ENCODE data around the gene NDUFS1.

Gene NDUFS1

DNA sequence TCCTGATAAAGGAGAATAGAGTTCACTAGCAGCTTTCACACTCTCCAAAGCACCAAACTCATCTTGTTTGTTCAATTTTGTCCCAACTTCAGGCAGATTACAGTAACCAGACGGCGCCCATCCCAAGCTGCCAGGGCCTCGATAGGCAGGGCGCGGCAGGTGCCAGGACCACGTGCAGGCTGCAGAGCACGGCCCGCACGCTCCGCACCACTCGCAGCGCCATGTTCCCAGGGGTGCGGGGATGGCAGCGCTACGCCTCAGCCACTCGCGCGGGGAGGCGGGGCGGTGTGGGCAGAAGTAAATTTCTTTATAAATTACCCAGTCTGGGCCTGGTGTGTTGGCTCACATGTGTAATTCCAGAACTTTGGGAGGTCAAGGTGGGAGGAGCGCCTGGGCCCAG lies 43.0 kb downstream of the NDUFS1 start:
- Histone ChIP-seq H3K27me3 (no peaks in the 10 kb centered on the region), H3K36me3 (peaks cover 38 to 74% (median 39%) of the 10 kb centered on the region in 3 donors), H3K27ac (no peak overlapping the region), H3K9me3 (no peaks in the 10 kb centered on the region), H3K4me3 (no peak overlapping the region), H3K4me1 (no peaks in the 10 kb centered on the region)
- TF ChIP-seq, protein P1, sequence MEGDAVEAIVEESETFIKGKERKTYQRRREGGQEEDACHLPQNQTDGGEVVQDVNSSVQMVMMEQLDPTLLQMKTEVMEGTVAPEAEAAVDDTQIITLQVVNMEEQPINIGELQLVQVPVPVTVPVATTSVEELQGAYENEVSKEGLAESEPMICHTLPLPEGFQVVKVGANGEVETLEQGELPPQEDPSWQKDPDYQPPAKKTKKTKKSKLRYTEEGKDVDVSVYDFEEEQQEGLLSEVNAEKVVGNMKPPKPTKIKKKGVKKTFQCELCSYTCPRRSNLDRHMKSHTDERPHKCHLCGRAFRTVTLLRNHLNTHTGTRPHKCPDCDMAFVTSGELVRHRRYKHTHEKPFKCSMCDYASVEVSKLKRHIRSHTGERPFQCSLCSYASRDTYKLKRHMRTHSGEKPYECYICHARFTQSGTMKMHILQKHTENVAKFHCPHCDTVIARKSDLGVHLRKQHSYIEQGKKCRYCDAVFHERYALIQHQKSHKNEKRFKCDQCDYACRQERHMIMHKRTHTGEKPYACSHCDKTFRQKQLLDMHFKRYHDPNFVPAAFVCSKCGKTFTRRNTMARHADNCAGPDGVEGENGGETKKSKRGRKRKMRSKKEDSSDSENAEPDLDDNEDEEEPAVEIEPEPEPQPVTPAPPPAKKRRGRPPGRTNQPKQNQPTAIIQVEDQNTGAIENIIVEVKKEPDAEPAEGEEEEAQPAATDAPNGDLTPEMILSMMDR (IDR thresholded peaks at IDR 0.05), result no peak
- no peak for DNase-seq
- intact Hi-C loops (cut with DNase I; ENCODE audit: low total_unique reads), result no loop called here

DNA sequence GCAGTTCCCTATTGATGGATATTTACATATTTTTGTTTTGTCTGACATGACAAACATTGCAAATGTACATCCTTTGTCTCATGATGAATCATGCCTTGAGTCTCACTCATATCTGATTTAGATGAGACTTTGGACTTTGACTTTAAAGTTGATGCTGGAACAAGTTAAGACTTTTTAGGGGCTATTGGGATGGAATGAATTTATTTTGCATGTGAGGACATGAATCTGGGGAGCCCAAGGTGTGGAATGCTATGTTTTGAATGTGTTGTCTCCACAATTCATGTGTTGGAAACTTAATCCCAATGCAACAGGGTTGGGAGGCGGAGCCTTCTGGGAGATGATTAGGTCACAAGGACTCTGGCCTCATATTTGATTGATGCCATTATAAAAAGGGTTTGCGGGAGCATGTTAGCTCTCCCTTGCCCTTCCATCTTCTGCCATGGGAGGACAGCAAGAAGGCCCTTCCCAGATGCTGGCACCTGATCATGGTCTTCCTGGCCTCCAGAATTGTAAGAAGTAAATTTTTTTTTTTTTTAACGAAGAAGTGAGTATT lies 44.1 kb downstream of the NDUFS1 start:
- intact Hi-C loops (cut with DNase I; ENCODE audit: low total_unique reads), result no loop called here
- H3K4me1 ChIP-seq, result no peaks in the 10 kb centered on the region
- H3K36me3 ChIP-seq, result peaks cover 26 to 63% (median 27%) of the 10 kb centered on the region in 3 donors
- DNase-seq, result no peak
- no peaks in the 10 kb centered on the region for H3K27me3 ChIP-seq
- no peak overlapping the region for H3K4me3 ChIP-seq
- TF ChIP-seq, protein P1 (IDR thresholded peaks at IDR 0.05), result no peak
- no peaks in the 10 kb centered on the region for H3K9me3 ChIP-seq
- no peak overlapping the region for H3K27ac ChIP-seq

DNA sequence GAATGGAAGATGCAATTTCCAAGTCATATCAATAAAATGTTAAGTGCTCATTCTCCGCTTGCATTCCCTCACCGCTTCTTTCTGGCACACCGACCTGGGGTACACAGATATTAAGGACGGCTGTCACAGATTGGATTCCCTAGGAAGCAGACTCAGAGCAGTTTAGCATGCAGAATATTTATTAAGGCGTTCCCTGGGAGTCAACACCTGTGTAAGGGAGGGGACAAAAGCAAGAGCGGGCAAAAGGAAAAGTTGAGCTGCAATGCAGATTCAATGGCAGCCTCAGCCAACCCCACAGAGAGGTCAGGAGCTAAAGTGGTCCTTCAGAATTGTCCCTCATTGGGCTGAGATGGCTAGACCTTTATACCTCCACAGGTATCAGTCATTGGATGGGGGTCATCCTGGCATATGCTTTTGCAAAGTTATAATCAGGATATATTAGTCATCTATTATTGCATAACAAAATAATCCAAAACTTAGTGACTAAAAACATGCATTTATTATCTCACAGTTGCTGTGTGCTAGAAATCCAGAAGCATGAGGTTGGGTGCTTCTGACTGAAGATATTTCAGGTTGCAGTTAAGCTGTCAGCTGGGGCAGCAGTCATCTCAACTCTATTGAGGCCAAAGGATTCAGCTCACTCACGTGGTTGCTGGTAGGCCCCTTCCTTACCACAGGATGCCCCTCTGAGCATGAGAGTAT lies 46.2 kb downstream of the NDUFS1 start:
- H3K36me3 ChIP-seq, result peaks cover 17 to 46% (median 22%) of the 10 kb centered on the region in 3 donors
- no peaks in the 10 kb centered on the region for H3K9me3 ChIP-seq
- H3K27ac ChIP-seq, result no peak overlapping the region
- intact Hi-C loops (cut with DNase I; ENCODE audit: low total_unique reads), result no loop called here
- no peak for DNase-seq
- no peaks in the 10 kb centered on the region for H3K27me3 ChIP-seq
- TF ChIP-seq, protein P1 (IDR thresholded peaks at IDR 0.05), result no peak
- H3K4me1 ChIP-seq, result no peaks in the 10 kb centered on the region
- no peak overlapping the region for H3K4me3 ChIP-seq

DNA sequence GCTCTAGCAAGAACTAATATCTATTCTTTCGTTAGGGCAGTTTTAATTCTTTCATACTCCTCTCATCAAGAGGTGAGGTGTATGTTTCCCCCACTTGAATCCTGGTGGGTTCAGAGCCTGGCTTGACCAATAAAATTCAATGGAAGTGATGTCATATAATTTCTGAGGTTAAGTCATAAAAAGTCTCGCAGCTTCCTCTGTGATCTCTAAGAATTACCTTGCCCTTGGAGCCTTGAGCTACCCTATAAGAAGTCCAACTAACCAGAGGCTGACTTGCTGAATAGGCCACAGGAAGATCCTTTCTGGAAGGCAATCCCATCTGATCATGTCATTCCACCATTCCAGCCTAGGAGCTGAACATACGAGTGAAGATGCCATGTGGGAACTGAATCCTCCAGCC lies 47.1 kb downstream of the NDUFS1 start:
- Histone ChIP-seq H3K4me1 (no peaks in the 10 kb centered on the region), H3K27me3 (no peaks in the 10 kb centered on the region), H3K27ac (no peak overlapping the region), H3K9me3 (no peaks in the 10 kb centered on the region), H3K4me3 (no peak overlapping the region), H3K36me3 (peaks cover 17 to 42% (median 17%) of the 10 kb centered on the region in 3 donors)
- no peak for DNase-seq
- TF ChIP-seq, protein P1 (IDR thresholded peaks at IDR 0.05), result no peak
- intact Hi-C loops (cut with DNase I; ENCODE audit: low total_unique reads), result no loop called here

DNA sequence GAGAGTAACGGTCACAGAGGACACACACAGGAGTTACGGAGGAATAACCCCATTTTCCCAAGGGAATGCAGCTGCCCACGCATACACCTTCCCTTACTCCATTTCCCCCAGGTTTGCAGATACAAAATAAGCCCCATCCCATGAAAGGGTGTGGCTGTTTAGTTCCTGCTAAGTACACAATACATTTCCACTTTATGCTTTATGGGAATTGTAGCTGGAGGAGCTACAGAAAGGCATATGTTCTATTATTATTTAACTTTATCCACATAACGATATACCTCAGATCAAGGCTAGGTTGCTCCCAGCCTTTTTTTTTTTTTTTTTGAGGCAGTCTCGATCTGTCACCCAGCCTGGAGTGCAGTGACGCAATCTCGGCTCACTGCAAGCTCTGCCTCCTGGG lies 50.5 kb downstream of the NDUFS1 start:
- Histone ChIP-seq H3K4me3 (no peak overlapping the region), H3K36me3 (peaks cover 19 to 44% (median 20%) of the 10 kb centered on the region in 3 donors), H3K4me1 (no peaks in the 10 kb centered on the region), H3K27ac (no peak overlapping the region), H3K27me3 (no peaks in the 10 kb centered on the region), H3K9me3 (no peaks in the 10 kb centered on the region)
- DNase-seq, result no peak
- intact Hi-C loops (cut with DNase I; ENCODE audit: low total_unique reads), result no loop called here
- TF ChIP-seq, protein P1 (IDR thresholded peaks at IDR 0.05), result no peak

Data from tibial artery (tissue), 4 donors.